RWPE1 (cell line): ENCODE data around the gene IL17D.

ENCODE experiments used
- CTCF ChIA-PET: fragments of 350-600 bp; sonication (Branson Sonifier 250); formaldehyde crosslinking; extraction: SDS; loops from one replicate; lab custom pipeline; 2021; lab: Yijun Ruan, JAX
- POLR2A ChIA-PET: fragments of 400-600 bp; formaldehyde crosslinking; extraction: SDS; loops from one replicate; lab custom pipeline; 2020; ENCODE audit warnings: antibody characterized with exemption; ENCODE audit not compliant: low non-redundant PET; lab: Yijun Ruan, JAX
- DNase-seq: peaks from one replicate; pipeline ENCODE4 v3.0.0; 2012; ENCODE audit warnings: low spot score
- H3K27ac ChIP-seq: fragments of 450-650 bp; 2 replicates; pipeline ENCODE4 v1.5.1; 2017
- CTCF ChIP-seq: fragments of 450-650 bp; conservative IDR thresholded peaks from 2 replicates; pipeline ENCODE4 v1.5.1; 2017; ENCODE audit warnings: low read depth, mild to moderate bottlenecking

Gene IL17D

GRCh38 chr13:20709369-20709768, 5.9 kb downstream of the IL17D start:
- ChIA-PET POLR2A (no interaction called here), CTCF (interaction anchor here (0.6 kb wide), 1 partner anchor 116 kb away, joined by 3 read pairs; no protein-coding TSS in a partner anchor)
- H3K27ac ChIP-seq: peak overlapping the region; percentile 55; the same call in 1 of the 2 replicates
- DNase-seq: no peak
- no peak for TF ChIP-seq CTCF

- no peak for TF ChIP-seq CTCF
- no peak for DNase-seq
- POLR2A ChIA-PET: no interaction called here
- peak overlapping the region; percentile 55; the same call in 1 of the 2 replicates for H3K27ac ChIP-seq
- CTCF ChIA-PET: interaction anchor here (0.6 kb wide), 2 partner anchors 116 to 186 kb away, joined by 3 read pairs; no protein-coding TSS in a partner anchor
These were observed 6.3 kb downstream of the IL17D start for GRCh38 chr13:20709782-20710181.

- TF ChIP-seq CTCF: no peak
- ChIA-PET CTCF (interaction anchor here (0.7 to 0.8 kb wide), 3 partner anchors 137 to 829 kb away, joined by 3 to 6 read pairs (median 5); no protein-coding TSS in a partner anchor), POLR2A (no interaction called here)
- H3K27ac ChIP-seq: no peak overlapping the region
- DNase-seq: no peak
These were observed 8.0 kb downstream of the IL17D start for GRCh38 chr13:20711301-20712044.

- H3K27ac ChIP-seq: no peak overlapping the region
- no peak for DNase-seq
- CTCF ChIA-PET: no interaction called here
- TF ChIP-seq CTCF: no peak
- POLR2A ChIA-PET: no interaction called here
These were observed 9.5 kb downstream of the IL17D start for GRCh38 chr13:20713014-20713376.

- ChIA-PET CTCF (no interaction called here), POLR2A (no interaction called here)
- no peak overlapping the region for H3K27ac ChIP-seq
- no peak for TF ChIP-seq CTCF
- no peak for DNase-seq
These were observed 10.3 kb downstream of the IL17D start for GRCh38 chr13:20713751-20714150.

GRCh38 chr13:20714161-20714560, 10.7 kb downstream of the IL17D start:
- TF ChIP-seq CTCF: no peak
- CTCF ChIA-PET: no interaction called here
- no peak for DNase-seq
- H3K27ac ChIP-seq: no peak overlapping the region
- POLR2A ChIA-PET: no interaction called here
